ENCODE results near the gene CLDN5.
"Not testable (repeated sequence)": the region's sequence is repeated elsewhere in the genome, so short reads cannot be mapped to it uniquely, and the experiment has no call there.

Gene CLDN5, protein sequence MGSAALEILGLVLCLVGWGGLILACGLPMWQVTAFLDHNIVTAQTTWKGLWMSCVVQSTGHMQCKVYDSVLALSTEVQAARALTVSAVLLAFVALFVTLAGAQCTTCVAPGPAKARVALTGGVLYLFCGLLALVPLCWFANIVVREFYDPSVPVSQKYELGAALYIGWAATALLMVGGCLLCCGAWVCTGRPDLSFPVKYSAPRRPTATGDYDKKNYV

DNA sequence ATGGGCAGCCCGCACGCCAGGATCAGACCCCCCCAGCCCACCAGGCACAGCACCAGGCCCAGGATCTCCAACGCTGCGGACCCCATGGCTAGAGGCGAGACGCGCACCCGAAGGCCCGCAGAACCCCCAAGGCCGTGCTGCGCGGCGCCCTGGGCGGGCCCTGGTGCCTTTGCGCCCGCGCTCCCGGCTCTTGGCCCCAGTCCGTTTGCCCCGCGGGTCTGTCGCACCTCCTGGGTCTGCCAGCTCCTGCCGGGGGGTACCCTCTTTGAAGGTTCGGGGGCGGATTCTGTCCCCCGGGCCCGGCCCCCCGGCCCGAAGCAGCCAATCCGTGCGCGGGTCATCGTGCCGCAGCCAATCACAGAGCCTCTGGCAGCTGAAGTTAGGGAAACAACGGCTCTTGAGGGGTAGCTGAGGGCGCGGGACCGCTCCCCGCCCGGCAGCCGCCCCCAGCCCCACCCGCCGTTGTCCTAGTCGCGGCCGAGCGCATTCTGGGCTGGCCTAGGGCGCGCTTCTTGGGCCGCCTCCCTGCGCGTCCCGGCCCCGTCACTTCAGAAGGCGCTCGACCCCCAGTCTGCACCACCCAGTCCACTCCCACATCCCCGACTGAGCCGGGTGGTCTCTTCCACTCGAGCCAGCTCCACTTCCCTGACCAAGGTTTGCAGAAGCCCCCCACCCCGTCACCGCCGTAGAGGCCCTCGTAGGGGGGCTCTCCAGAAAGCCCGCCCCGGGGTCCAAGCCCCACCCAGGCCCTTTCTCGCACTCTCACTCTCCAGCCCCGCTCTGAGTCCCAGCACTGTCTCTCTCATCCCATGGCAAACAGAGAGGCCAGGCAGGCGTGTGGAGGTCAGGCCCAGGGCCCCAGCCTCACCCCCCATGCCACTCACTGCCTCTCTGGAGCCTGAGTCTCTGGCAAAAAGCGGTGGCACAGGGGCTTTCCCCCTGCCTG, at the start of gene CLDN5:
CLDN5 (minus strand) TSS at position 241 of the 946 bp plus-strand sequence; CDS start at position 86, 155 bp downstream.
- DNase-seq: peak; percentile 6

DNA sequence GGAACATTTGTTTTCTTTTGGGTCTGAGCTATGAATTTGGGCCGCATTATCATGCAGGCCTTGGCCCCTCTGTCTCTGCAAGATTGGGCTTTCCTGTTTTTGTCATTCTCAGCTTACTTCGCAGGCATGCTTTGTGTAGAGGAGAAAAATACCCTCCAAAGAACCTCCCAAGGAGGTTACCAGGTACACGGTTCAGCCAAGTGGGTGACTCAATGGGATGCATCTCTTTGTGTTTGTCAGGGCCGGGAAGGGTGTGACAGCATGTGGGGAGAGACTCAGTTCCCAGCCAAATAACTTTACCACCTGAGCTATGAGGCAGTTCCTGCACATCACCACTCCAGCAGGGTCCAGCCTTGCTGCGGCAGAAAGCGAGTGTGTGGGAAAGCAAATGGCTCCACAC, 47.8 kb upstream of the CLDN5 start:
- DNase-seq: no peak

GRCh38 chr22:19571207-19571795, 47.1 kb upstream of the CLDN5 start:
- no peak for DNase-seq

DNA sequence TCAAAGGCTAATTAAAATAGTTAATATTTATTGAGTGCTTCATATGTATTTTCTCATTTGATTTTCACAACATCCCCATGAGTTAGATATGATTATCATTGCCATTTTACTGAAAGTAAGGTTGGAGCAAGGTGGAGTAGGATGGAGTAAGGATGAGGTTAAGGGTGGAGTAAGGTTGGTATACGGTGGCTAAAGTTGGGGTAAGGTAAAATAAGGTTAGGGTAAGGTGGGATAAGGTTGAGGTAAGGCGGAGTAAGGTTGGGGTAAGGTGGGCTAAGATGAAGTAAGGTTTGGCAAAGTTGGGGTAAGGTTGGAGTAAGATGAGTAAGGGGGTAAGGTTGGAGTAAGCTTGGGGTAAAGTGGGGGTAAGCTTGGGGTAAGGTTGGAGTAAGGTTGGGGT, 45.8 kb upstream of the CLDN5 start:
- DNase-seq: no peak

DNA sequence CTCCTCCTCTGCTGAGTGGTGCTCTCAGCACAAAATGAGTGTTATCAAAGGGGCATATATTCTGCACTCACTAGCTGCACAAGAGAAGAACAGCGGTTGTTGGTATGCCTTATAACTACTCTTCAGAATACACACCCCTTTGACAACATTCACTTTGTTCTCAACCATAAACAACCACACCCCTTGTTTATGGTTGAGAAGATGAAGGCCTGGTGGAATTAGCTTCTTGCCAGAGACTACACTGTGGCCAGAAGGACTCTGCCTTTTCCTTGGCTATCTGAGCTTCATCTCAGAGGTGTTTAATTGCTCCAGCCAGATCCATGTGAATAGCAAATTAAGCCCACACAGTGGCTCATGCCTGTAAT, 45.0 kb upstream of the CLDN5 start:
- no peak for DNase-seq

GRCh38 chr22:19568337-19569275, 44.4 kb upstream of the CLDN5 start:
- peak; percentile 70 for DNase-seq

- no peak for DNase-seq
Observed at GRCh38 chr22:19567157-19568009, 43.2 kb upstream of the CLDN5 start.

DNA sequence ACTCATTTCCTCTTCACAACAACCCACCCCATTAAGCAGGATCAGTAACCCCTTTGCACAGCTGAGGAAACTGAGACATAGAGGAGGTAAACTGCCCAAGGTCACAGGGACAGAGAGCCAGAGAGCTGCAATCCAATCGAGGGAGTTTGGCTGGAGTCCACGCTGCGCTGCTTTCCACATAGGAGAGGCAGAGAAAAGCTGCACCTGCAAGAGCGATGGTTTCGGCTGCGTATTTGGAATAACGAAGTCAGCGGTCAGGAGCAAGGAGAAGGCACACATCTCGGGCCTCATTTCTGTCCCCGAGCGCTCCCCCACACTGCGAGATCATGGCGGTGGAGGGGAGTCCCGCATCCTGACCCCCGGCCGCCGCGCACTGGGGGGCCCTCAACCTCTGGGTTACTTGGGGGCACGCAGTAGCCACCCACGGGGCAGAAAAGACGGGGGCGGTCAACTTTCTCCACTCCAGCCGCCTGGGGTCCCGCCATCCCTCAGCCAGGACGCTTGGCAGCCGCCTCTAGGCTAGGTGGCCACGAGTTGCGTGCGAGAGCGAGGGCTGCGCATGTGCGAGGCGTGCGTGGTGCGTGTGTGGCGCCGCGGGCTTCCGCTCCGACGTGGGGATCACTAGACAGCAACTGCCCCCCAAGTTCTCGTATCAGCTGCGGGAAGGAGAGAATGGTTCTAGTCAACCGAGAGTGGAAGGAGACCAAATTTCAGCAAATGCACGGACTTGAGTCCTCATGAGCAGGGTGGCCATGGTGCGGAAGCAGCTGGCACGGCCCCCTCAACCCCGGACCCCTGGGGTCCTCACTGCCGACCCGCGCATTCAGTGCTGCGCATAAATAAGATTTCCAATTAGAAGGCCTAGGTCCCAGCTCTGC, 42.3 kb upstream of the CLDN5 start:
- DNase-seq: no peak

GRCh38 chr22:19565382-19566278, 41.4 kb upstream of the CLDN5 start:
- no peak for DNase-seq

DNA sequence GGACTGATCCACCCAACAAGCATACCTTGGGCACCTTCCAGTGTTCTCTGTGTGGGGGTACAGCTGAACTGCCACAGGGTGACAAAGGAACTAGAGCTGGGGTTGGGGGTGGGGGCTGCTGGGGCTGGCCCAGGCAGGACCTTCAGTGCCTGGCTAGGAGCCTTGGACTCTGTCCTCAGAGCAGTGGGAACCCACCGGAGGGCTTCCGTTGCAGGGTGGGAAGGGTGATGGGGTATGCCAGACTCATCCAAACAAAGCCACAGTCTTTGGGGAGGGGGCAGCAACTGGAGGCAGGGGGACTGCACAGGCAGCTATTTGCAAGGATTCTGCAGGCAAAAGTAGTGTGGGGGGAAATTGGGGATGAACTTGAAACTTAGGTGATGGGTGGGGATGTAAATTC, 35.7 kb upstream of the CLDN5 start:
- DNase-seq: no peak

DNA sequence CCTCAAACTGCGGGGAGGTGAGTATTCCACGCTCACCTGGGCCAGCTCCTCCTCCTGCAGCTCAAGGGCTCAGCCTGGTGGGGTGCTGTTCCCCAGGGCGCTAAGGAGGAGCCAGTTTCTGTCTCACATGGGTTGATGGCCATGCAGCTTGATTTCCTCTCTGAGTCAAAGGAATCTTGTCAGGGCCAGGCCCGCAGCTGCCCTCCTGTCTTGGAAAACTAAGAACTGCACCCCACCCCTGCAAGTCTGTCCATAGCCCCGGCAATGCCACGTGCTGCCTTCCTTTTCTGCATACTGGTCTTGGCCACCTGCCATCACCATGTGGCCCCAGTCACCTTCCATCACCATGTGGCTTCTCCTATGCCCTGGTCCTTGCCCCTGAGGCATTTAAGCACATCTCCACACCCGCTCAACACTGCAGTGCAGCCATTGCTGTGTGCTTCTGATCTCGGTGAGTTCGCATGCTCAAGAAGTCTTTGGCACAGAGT, 35.2 kb upstream of the CLDN5 start:
- no peak for DNase-seq

DNA sequence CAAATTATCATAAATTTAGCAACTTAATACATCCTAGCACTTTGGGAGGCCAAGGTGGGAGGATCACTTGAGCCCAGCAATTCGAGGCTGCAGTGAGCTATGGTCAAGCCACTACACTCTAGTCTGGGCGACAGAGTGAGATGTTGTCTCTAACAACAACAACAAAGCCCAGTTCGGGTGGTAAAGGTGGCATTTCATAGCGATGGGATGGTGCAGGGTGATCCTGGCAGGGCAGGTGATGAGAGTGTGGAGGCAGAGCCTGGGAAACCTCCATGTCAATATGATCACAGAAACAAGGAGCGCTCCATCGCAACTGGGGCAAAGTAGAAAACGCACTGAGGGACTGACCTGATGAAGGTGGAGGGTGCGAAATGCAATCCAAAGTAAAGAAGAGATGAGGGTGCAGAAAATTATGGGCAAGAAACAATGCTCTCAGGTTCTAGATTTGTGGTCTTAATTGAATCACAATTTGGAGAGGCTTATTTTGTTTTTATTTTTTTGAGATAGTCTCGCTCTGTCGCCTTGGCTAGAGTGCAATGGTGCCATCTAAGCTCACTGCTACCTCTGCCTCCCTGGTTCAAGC, 32.8 kb upstream of the CLDN5 start:
- no peak for DNase-seq

- DNase-seq: no peak
Observed at GRCh38 chr22:19555651-19556050, 31.4 kb upstream of the CLDN5 start.

DNA sequence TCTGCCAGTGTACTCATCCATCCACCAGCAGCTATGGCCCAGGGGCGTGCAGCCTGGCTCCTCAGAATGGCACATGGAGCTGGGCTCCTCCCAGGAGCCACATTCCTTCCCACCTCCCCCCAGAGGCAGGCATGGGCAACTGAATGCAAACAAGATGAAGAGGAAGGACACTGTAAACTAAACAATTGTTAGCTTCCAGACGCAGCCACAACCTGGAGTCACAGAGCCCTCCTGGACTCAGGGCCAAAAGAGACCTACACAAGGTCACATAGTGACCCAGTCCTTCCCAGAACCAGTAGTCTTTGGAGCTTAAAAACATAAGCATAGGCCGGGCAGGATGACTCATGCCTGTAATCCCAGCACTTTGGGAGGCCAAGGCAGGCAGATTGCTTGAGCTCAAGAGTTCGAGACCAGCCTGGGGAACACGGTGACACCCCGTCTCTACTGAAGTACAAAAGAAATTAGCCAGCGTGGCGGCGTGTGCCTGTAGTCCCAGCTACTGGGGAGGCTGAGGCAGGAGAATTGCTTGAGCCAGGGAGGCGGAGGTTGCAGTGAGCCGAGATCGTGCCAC, 30.7 kb upstream of the CLDN5 start:
- no peak for DNase-seq

GRCh38 chr22:19553201-19553600, 29.0 kb upstream of the CLDN5 start:
- DNase-seq: no peak

DNA sequence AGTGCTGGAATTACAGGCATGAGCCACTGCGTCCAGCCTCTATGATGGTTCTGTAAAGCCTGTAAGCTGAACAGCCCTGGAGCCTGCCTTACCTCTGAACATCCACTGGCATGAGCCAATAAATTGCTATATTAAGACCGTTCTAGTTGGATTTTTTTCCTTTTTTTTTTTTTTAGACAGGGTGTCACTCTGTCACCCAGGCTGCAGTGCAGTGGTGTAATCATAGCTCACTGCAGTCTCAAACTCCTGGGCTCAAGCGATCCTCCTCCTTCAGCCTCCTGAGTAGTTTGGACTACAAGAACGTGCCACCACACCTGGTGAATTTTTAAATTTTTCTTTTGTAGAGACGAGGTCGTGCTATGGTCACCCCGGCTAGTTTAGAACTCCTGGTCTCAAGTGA, 26.2 kb upstream of the CLDN5 start:
- no peak for DNase-seq

GRCh38 chr22:19549428-19549827, 25.2 kb upstream of the CLDN5 start:
- no peak for DNase-seq

GRCh38 chr22:19548964-19549363, 24.8 kb upstream of the CLDN5 start:
- no peak for DNase-seq

GRCh38 chr22:19548427-19548826, 24.2 kb upstream of the CLDN5 start:
- not testable (repeated sequence) for DNase-seq

Measured in fibroblast of skin of right quadriceps (primary cell).